Measurements from ENCODE around the gene IGSF21.
A peak's percentile ranks its signal among the peaks of the same experiment; 100 is the strongest.

The IGSF21 gene

GRCh38 chr1:18183533-18183932 is 75.9 kb downstream of the IGSF21 start:
- DNase-seq: no peak

GRCh38 chr1:18187054-18187453 is 79.5 kb downstream of the IGSF21 start:
- DNase-seq: no peak

GRCh38 chr1:18188820-18189517 is 81.4 kb downstream of the IGSF21 start:
- no peak for DNase-seq

- no peak for DNase-seq
Measured at GRCh38 chr1:18190598-18190997, 83.0 kb downstream of the IGSF21 start.

GRCh38 chr1:18191037-18191436 is 83.4 kb downstream of the IGSF21 start:
- no peak for DNase-seq

GRCh38 chr1:18191481-18192155 is 84.0 kb downstream of the IGSF21 start:
- DNase-seq: no peak

- no peak for DNase-seq
Measured at GRCh38 chr1:18192182-18192581, 84.6 kb downstream of the IGSF21 start.

GRCh38 chr1:18192974-18193373 is 85.4 kb downstream of the IGSF21 start:
- no peak for DNase-seq

GRCh38 chr1:18197299-18197698 is 89.7 kb downstream of the IGSF21 start:
- no peak for DNase-seq

- DNase-seq: no peak
Measured at GRCh38 chr1:18198260-18198659, 90.7 kb downstream of the IGSF21 start.

- peak; percentile 10 to 40 for DNase-seq
Measured at GRCh38 chr1:18199462-18199861, 91.9 kb downstream of the IGSF21 start.

GRCh38 chr1:18200136-18200717 is 92.6 kb downstream of the IGSF21 start:
- DNase-seq: no peak

GRCh38 chr1:18200918-18201317 is 93.3 kb downstream of the IGSF21 start:
- no peak for DNase-seq

GRCh38 chr1:18201997-18202719 is 94.6 kb downstream of the IGSF21 start:
- no peak for DNase-seq

GRCh38 chr1:18203645-18204044 is 96.0 kb downstream of the IGSF21 start:
- DNase-seq: no peak

GRCh38 chr1:18204575-18204974 is 97.0 kb downstream of the IGSF21 start:
- DNase-seq: no peak

GRCh38 chr1:18205319-18205718 is 97.7 kb downstream of the IGSF21 start:
- DNase-seq: no peak

GRCh38 chr1:18211764-18212163 is 104.2 kb downstream of the IGSF21 start:
- DNase-seq: no peak

GRCh38 chr1:18217398-18218043 is 109.9 kb downstream of the IGSF21 start:
- DNase-seq: no peak

- DNase-seq: no peak
Measured at GRCh38 chr1:18229625-18230024, 122.0 kb downstream of the IGSF21 start.

- no peak for DNase-seq
Measured at GRCh38 chr1:18230321-18230720, 122.7 kb downstream of the IGSF21 start.

GRCh38 chr1:18230840-18231239 is 123.2 kb downstream of the IGSF21 start:
- DNase-seq: no peak

GRCh38 chr1:18232052-18232451 is 124.5 kb downstream of the IGSF21 start:
- DNase-seq: no peak
